HEK293 (cell line): ENCODE measurements around the gene MAPK11.

Experiments used
- CTCF ChIP-seq: fragments of 450-650 bp; formaldehyde crosslinking; IDR thresholded peaks from 2 replicates; pipeline ENCODE4 v1.5.1; 2016; ENCODE audit warnings: missing biosample characterization, missing genetic modification characterization
- SP2 ChIP-seq: fragments of 450-650 bp; formaldehyde crosslinking; IDR thresholded peaks from 2 replicates; pipeline ENCODE4 v1.5.1; 2016; ENCODE audit warnings: missing biosample characterization, missing genetic modification characterization
- ZBTB21 ChIP-seq: fragments of 450-650 bp; formaldehyde crosslinking; IDR thresholded peaks from 2 replicates; pipeline ENCODE4 v1.5.1; 2017; ENCODE audit warnings: missing biosample characterization, missing genetic modification characterization
- ZIC2 ChIP-seq: fragments of 450-650 bp; formaldehyde crosslinking; IDR thresholded peaks from 2 replicates; pipeline ENCODE4 v1.5.1; 2016; ENCODE audit warnings: missing biosample characterization, missing genetic modification characterization
- ZNF311 ChIP-seq: fragments of 450-650 bp; formaldehyde crosslinking; IDR thresholded peaks from 2 replicates; pipeline ENCODE4 v1.5.1; 2017; ENCODE audit warnings: missing biosample characterization, missing genetic modification characterization, borderline replicate concordance
- ZNF335 ChIP-seq: fragments of 450-650 bp; formaldehyde crosslinking; conservative IDR thresholded peaks from 2 replicates; pipeline ENCODE4 v1.5.1; 2016; ENCODE audit warnings: missing biosample characterization, missing genetic modification characterization
- ZNF580 ChIP-seq: fragments of 450-650 bp; formaldehyde crosslinking; IDR thresholded peaks from 2 replicates; pipeline ENCODE4 v1.5.1; 2016; ENCODE audit warnings: missing biosample characterization, missing genetic modification characterization

- TF ChIP-seq ZNF580 (no peak), ZBTB21 (no peak), ZNF311 (no peak), CTCF (tag by site-specific recombination) (no peak), SP2 (no peak), ZNF335 (tag by site-specific recombination) (no peak), ZIC2 (tag by site-specific recombination) (no peak)
Observed at GRCh38 chr22:50253046-50253915, 16.9 kb downstream of the MAPK11 start.
